Fibroblast of lung (primary cell): ENCODE data around the gene ERICH2. TPM values are rescaled to one million over a fixed set of nuclear protein-coding genes. Genes with fewer than 3 reads are reported as not detected.

Experiments
- DNase-seq, 2 donors: peaks; one replicate each; pipeline versions ENCODE4 v3.0.0 to v3.0.0-alpha.2; 2010; ENCODE audit warnings: low read depth in 2 of 2
- H2AFZ ChIP-seq: 2 replicates; pipeline ENCODE4 v1.5.1; 2012; ENCODE audit warnings: low read length, control low read depth, inconsistent platforms
- H3K27ac ChIP-seq: 2 replicates; pipeline ENCODE4 v1.5.1; 2011; ENCODE audit warnings: low read length, control low read depth; ENCODE audit not compliant: insufficient read depth
- H3K27me3 ChIP-seq: 2 replicates; pipeline ENCODE4 v1.5.1; 2011; ENCODE audit warnings: mild to moderate bottlenecking, low read length; ENCODE audit not compliant: control insufficient read depth, insufficient read depth
- H3K36me3 ChIP-seq: 2 replicates; pipeline ENCODE4 v1.5.1; 2011; ENCODE audit warnings: low read length; ENCODE audit not compliant: control insufficient read depth, insufficient read depth
- H3K4me1 ChIP-seq: 2 replicates; pipeline ENCODE4 v1.5.1; 2011; ENCODE audit warnings: low read length; ENCODE audit not compliant: control insufficient read depth, insufficient read depth; ENCODE audit errors: extremely low read depth
- H3K4me2 ChIP-seq: 2 replicates; pipeline ENCODE4 v1.5.1; 2011; ENCODE audit warnings: low read length, control low read depth; ENCODE audit not compliant: insufficient read depth; ENCODE audit errors: extremely low read depth
- H3K4me3 ChIP-seq, 4 experiments: fragments of 200-600 bp in 1 of 4; sonication (generic) in 1 of 4; replicated peaks in 1 of 4; 2 replicates each; pipeline ENCODE4 v1.5.1; 2011 to 2016; ENCODE audit warnings: low read length in 4 of 4, low read depth in 3 of 4, mild to moderate bottlenecking in 3 of 4, control low read depth in 2 of 4, inconsistent platforms in 1 of 4, mixed read lengths in 1 of 4; ENCODE audit not compliant: insufficient read depth in 1 of 4; ENCODE audit errors: control extremely low read depth in 1 of 4
- H3K79me2 ChIP-seq: 2 replicates; pipeline ENCODE4 v1.5.1; 2012; ENCODE audit warnings: mild to moderate bottlenecking, low read length, inconsistent platforms; ENCODE audit not compliant: control insufficient read depth, insufficient read depth
- H3K9ac ChIP-seq: 2 replicates; pipeline ENCODE4 v1.5.1; 2011; ENCODE audit warnings: mild to moderate bottlenecking, low read length, control low read depth; ENCODE audit not compliant: insufficient read depth
- H3K9me3 ChIP-seq: 2 replicates; pipeline ENCODE4 v1.5.1; 2012; ENCODE audit warnings: low read depth, low read length; ENCODE audit not compliant: control insufficient read depth, insufficient read depth
- H4K20me1 ChIP-seq: 2 replicates; pipeline ENCODE4 v1.5.1; 2011; ENCODE audit warnings: low read length; ENCODE audit not compliant: control insufficient read depth, insufficient read depth; ENCODE audit errors: extremely low read depth
- CTCF ChIP-seq, 2 donors: IDR thresholded peaks in 1 of 2; conservative IDR thresholded peaks in 1 of 2; 1 replicate in 1 of 2; 2 replicates in 1 of 2; pipeline ENCODE4 v1.5.1; 2011 to 2012; ENCODE audit warnings: low read length in 2 of 2, control low read depth in 1 of 2, inconsistent platforms in 1 of 2, low read depth in 1 of 2, mild to moderate bottlenecking in 1 of 2
- EZH2 ChIP-seq: IDR thresholded peaks from 2 replicates; pipeline ENCODE4 v1.5.1; 2012; ENCODE audit warnings: low read length, control low read depth, mild to moderate bottlenecking; ENCODE audit errors: missing control alignments
- polyA plus RNA-seq, 2 donors: library from polyadenylated mRNA; depleted of rRNA in 1 of 2; stranded (reverse) in 1 of 2; unstranded in 1 of 2; fragments of >200 nt; gene quantifications; 2 replicates each; pipeline ENCODE4 v1.2.1, GENCODE V29; 2011 to 2012; ENCODE audit warnings: missing spikeins in 1 of 2
- total RNA-seq: library from RNA; depleted of rRNA; stranded (reverse); fragments of >200 nt; gene quantifications from 2 replicates; pipeline ENCODE4 v1.2.1, GENCODE V29; 2014

The ERICH2 gene
- total and polyA plus RNA-seq, 2 donors (not counting 1 experiment from before 2014, with no cell fraction given) = 3.1 TPM; not detected in 1

- H3K27me3 ChIP-seq = peaks cover 69% of the 10 kb centered on the region
- H3K79me2 ChIP-seq = no peaks in the 10 kb centered on the region
- no peaks in the 10 kb centered on the region for H3K9me3 ChIP-seq
- H2AFZ ChIP-seq = no peak overlapping the region
- TF ChIP-seq EZH2 (no peak), CTCF (conservative IDR thresholded peaks at IDR 0.05 in 1 of 2, IDR thresholded peaks at IDR 0.05 in 1 of 2; ENCODE audit: low read depth in 1 of 2, low read length in 2 of 2) (no peak)
- DNase-seq = no peak
- no peaks in the 10 kb centered on the region for H3K36me3 ChIP-seq
- H3K4me3 ChIP-seq = peak overlapping the region in 1 of 4 experiments; percentile 28
- H3K27ac ChIP-seq = no peak overlapping the region
- no peaks in the 10 kb centered on the region for H3K4me1 ChIP-seq
- H3K9ac ChIP-seq = no peak overlapping the region
- no peaks in the 10 kb centered on the region for H4K20me1 ChIP-seq
- peak overlapping the region; percentile 15 for H3K4me2 ChIP-seq
Measured at GRCh38 chr2:170823088-170823897, 53.1 kb downstream of the ERICH2 start.

- no peaks in the 10 kb centered on the region for H3K4me1 ChIP-seq
- TF ChIP-seq CTCF (conservative IDR thresholded peaks at IDR 0.05 in 1 of 2, IDR thresholded peaks at IDR 0.05 in 1 of 2; ENCODE audit: low read depth in 1 of 2, low read length in 2 of 2) (no peak), EZH2 (no peak)
Measured at GRCh38 chr2:170823898-170824215, 53.7 kb downstream of the ERICH2 start.

GRCh38 chr2:170824526-170825015 is 54.4 kb downstream of the ERICH2 start:
- Histone ChIP-seq H3K36me3 (no peaks in the 10 kb centered on the region), H3K4me3 (no peak overlapping the region), H2AFZ (no peak overlapping the region), H3K27ac (no peak overlapping the region), H3K79me2 (no peaks in the 10 kb centered on the region), H3K4me2 (no peak overlapping the region), H3K27me3 (peaks cover 62% of the 10 kb centered on the region), H3K4me1 (no peaks in the 10 kb centered on the region), H3K9me3 (no peaks in the 10 kb centered on the region), H3K9ac (no peak overlapping the region), H4K20me1 (no peaks in the 10 kb centered on the region)
- no peak for DNase-seq
- TF ChIP-seq CTCF (conservative IDR thresholded peaks at IDR 0.05 in 1 of 2, IDR thresholded peaks at IDR 0.05 in 1 of 2; ENCODE audit: low read depth in 1 of 2, low read length in 2 of 2) = no peak
- TF ChIP-seq EZH2 = no peak

More at GRCh38 chr2:170823898-170824215, 53.7 kb downstream of the ERICH2 start:
- H3K36me3 ChIP-seq = no peaks in the 10 kb centered on the region
- no peak overlapping the region for H3K27ac ChIP-seq
- no peaks in the 10 kb centered on the region for H4K20me1 ChIP-seq
- no peak overlapping the region for H3K9ac ChIP-seq
- H3K27me3 ChIP-seq = peaks cover 68% of the 10 kb centered on the region
- H2AFZ ChIP-seq = no peak overlapping the region
- H3K79me2 ChIP-seq = no peaks in the 10 kb centered on the region
- no peaks in the 10 kb centered on the region for H3K9me3 ChIP-seq
- H3K4me2 ChIP-seq = no peak overlapping the region
- no peak overlapping the region for H3K4me3 ChIP-seq
- no peak for DNase-seq
